HepG2 (cell line): Measurements from ENCODE around the gene MTF1. TPM values are rescaled to one million over a fixed set of nuclear protein-coding genes. Genes with fewer than 3 reads are reported as not detected.

Source experiments
- ASH2L ChIP-seq: fragments of 300-600, 200-600 bp; sonication (generic); IDR thresholded peaks from 2 replicates; pipeline ENCODE4 v1.7.0; 2017; ENCODE audit warnings: low read depth, mild to moderate bottlenecking, moderate library complexity, mixed read lengths, low read length; ENCODE audit not compliant: insufficient read length
- BRCA1 ChIP-seq: sonication (generic); formaldehyde crosslinking; IDR thresholded peaks from 2 replicates; pipeline ENCODE4 v1.4.0; 2020; ENCODE audit warnings: missing genetic modification reagents
- CEBPG ChIP-seq: IDR thresholded peaks from 2 replicates; pipeline ENCODE4 v1.6.1; 2016
- DPF2 ChIP-seq: sonication (generic); formaldehyde crosslinking; IDR thresholded peaks from 2 replicates; pipeline ENCODE4 v1.4.0; 2020; ENCODE audit warnings: mild to moderate bottlenecking, low read depth, missing genetic modification reagents, borderline replicate concordance
- IRF9 ChIP-seq: sonication (generic); formaldehyde crosslinking; IDR thresholded peaks from 2 replicates; pipeline ENCODE4 v1.8.0; 2022; ENCODE audit warnings: missing genetic modification reagents, mild to moderate bottlenecking, borderline replicate concordance
- POLR2AphosphoS2 ChIP-seq: IDR thresholded peaks from 2 replicates; pipeline ENCODE4 v1.6.1; 2011; ENCODE audit warnings: low read depth, low read length, improper control_type of control experiment
- RFX1 ChIP-seq: fragments of 450-650 bp; IDR thresholded peaks from 2 replicates; pipeline ENCODE4 v1.6.1; 2017
- RFX3 ChIP-seq: IDR thresholded peaks from 2 replicates; pipeline ENCODE4 v1.6.1; 2016; ENCODE audit warnings: missing biosample characterization, missing genetic modification reagents
- RXRA ChIP-seq: sonication (generic); formaldehyde crosslinking; IDR thresholded peaks from 2 replicates; pipeline ENCODE4 v1.5.1; 2020; ENCODE audit warnings: missing genetic modification reagents
- SAP130 ChIP-seq: IDR thresholded peaks from 2 replicates; pipeline ENCODE4 v1.6.1; 2016; ENCODE audit warnings: low read depth
- ZNF460 ChIP-seq: sonication (generic); formaldehyde crosslinking; IDR thresholded peaks from 2 replicates; pipeline ENCODE4 v1.5.1; 2020; ENCODE audit warnings: missing genetic modification reagents, mild to moderate bottlenecking, borderline replicate concordance
- polyA plus RNA-seq, 8 experiments: library from polyadenylated mRNA; depleted of rRNA in 3 of 8; stranded (reverse) in 7 of 8; unstranded in 1 of 8; fragments of >200 nt; fragmentation: Illumina TruSeq in 4 of 8; extraction: Trizol in 4 of 8; gene quantifications; 2 replicates each; pipeline versions ENCODE4 v1.2.1 to v1.2.3, GENCODE V29; 2011 to 2016; ENCODE audit warnings: low read depth in 4 of 8, missing spikeins in 1 of 8, mixed read lengths in 1 of 8; ENCODE audit not compliant: insufficient read depth in 1 of 8
- total RNA-seq, 5 experiments: library from RNA; depleted of rRNA; stranded (reverse); fragments of >200 nt; fragmentation: Illumina TruSeq; extraction: Trizol; gene quantifications; 2 replicates each; pipeline ENCODE4 v1.2.3, GENCODE V29; 2016; ENCODE audit warnings: low read depth in 1 of 5
- TF ChIP-seq, protein P1 (sequence below): sonication (generic); formaldehyde crosslinking; IDR thresholded peaks from one replicate; pipeline ENCODE4 v1.5.1; 2020; ENCODE audit warnings: mild to moderate bottlenecking, missing genetic modification reagents; ENCODE audit errors: not compliant biosample characterization
- TF ChIP-seq, protein P2 (sequence below): sonication (generic); formaldehyde crosslinking; IDR thresholded peaks from 2 replicates; pipeline ENCODE4 v1.4.0; 2020; ENCODE audit warnings: missing genetic modification reagents
- TF ChIP-seq, protein P3 (sequence below): sonication (generic); formaldehyde crosslinking; IDR thresholded peaks from 2 replicates; pipeline ENCODE4; 2020; ENCODE audit warnings: missing genetic modification reagents, mild to moderate bottlenecking, borderline replicate concordance
- TF ChIP-seq, protein P4 (sequence below): sonication (generic); formaldehyde crosslinking; IDR thresholded peaks from 2 replicates; pipeline ENCODE4 v1.5.1; 2020; ENCODE audit warnings: missing genetic modification reagents, mild to moderate bottlenecking, borderline replicate concordance

The MTF1 gene
- total and polyA plus RNA-seq, 2 of the 13 experiments (the other 11 are each of a cell fraction or from before 2014, with no cell fraction given), result 2.4 to 3.3 TPM

DNA sequence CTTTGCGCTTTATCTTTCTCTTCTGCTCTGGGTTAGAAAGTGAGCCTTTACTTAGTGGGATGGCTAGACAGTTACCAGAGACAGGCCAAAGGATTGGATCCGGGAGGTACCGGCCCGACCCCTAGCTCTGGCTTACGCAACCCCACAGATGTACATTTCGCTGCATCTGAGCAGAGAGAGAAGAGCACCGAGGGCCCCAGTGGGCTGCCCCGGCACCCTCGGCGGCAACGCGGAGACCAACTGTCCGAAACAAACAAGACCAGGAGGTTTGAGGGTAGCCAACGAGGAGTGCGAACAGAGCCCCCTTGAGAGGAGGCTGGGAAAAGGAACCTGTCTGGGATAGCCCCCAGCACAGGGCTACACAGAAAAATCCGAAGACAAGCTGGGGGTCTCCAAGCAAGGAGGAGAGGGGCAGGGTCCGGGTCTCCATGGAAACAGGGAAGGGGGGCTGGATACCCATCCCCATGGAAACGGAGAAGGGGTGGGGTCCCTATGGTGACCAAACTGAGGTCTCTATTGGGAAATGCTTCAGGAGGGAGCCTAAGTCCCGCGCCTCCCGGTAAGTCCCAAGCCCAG is 373 bp downstream of the MTF1 start (continued):
- peak; percentile 28; the same call in 1 of the 2 replicates for TF ChIP-seq CEBPG (CRISPR knock-in tag)
- TF ChIP-seq POLR2AphosphoS2, result no peak
- no peak for TF ChIP-seq DPF2 (CRISPR knock-in tag)
- TF ChIP-seq ZNF460 (CRISPR knock-in tag), result no peak
- TF ChIP-seq, protein P1, sequence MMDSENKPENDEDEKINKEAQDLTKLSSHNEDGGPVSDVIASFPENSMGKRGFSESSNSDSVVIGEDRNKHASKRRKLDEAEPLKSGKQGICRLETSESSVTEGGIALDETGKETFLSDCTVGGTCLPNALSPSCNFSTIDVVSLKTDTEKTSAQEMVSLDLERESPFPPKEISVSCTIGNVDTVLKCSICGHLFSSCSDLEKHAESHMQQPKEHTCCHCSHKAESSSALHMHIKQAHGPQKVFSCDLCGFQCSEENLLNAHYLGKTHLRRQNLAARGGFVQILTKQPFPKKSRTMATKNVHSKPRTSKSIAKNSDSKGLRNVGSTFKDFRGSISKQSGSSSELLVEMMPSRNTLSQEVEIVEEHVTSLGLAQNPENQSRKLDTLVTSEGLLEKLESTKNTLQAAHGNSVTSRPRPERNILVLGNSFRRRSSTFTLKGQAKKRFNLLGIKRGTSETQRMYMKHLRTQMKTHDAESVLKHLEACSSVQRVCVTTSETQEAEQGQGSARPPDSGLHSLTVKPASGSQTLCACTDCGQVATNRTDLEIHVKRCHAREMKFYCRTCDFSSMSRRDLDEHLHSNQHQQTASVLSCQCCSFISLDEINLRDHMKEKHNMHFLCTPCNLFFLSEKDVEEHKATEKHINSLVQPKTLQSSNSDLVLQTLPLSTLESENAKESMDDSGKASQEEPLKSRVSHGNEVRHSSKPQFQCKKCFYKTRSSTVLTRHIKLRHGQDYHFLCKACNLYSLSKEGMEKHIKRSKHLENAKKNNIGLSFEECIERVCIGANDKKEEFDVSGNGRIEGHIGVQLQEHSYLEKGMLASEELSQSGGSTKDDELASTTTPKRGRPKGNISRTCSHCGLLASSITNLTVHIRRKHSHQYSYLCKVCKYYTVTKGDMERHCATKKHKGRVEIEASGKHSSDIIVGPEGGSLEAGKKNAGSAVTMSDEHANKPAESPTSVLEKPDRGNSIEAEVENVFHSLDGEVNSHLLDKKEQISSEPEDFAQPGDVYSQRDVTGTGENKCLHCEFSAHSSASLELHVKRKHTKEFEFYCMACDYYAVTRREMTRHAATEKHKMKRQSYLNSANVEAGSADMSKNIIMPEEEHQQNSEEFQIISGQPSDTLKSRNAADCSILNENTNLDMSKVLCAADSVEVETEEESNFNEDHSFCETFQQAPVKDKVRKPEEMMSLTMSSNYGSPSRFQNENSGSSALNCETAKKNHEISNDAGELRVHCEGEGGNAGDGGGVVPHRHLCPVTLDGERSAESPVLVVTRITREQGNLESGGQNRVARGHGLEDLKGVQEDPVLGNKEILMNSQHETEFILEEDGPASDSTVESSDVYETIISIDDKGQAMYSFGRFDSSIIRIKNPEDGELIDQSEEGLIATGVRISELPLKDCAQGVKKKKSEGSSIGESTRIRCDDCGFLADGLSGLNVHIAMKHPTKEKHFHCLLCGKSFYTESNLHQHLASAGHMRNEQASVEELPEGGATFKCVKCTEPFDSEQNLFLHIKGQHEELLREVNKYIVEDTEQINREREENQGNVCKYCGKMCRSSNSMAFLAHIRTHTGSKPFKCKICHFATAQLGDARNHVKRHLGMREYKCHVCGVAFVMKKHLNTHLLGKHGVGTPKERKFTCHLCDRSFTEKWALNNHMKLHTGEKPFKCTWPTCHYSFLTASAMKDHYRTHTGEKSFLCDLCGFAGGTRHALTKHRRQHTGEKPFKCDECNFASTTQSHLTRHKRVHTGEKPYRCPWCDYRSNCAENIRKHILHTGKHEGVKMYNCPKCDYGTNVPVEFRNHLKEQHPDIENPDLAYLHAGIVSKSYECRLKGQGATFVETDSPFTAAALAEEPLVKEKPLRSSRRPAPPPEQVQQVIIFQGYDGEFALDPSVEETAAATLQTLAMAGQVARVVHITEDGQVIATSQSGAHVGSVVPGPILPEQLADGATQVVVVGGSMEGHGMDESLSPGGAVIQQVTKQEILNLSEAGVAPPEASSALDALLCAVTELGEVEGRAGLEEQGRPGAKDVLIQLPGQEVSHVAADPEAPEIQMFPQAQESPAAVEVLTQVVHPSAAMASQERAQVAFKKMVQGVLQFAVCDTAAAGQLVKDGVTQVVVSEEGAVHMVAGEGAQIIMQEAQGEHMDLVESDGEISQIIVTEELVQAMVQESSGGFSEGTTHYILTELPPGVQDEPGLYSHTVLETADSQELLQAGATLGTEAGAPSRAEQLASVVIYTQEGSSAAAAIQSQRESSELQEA, result no peak
- TF ChIP-seq BRCA1 (CRISPR knock-in tag), result no peak
- no peak for TF ChIP-seq RXRA (CRISPR knock-in tag)
- peak; percentile 87 for TF ChIP-seq ASH2L
- TF ChIP-seq, protein P2, sequence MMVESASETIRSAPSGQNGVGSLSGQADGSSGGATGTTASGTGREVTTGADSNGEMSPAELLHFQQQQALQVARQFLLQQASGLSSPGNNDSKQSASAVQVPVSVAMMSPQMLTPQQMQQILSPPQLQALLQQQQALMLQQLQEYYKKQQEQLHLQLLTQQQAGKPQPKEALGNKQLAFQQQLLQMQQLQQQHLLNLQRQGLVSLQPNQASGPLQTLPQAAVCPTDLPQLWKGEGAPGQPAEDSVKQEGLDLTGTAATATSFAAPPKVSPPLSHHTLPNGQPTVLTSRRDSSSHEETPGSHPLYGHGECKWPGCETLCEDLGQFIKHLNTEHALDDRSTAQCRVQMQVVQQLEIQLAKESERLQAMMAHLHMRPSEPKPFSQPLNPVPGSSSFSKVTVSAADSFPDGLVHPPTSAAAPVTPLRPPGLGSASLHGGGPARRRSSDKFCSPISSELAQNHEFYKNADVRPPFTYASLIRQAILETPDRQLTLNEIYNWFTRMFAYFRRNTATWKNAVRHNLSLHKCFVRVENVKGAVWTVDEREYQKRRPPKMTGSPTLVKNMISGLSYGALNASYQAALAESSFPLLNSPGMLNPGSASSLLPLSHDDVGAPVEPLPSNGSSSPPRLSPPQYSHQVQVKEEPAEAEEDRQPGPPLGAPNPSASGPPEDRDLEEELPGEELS (CRISPR knock-in tag), result no peak
- no peak for TF ChIP-seq IRF9 (CRISPR knock-in tag)
- TF ChIP-seq, protein P3, sequence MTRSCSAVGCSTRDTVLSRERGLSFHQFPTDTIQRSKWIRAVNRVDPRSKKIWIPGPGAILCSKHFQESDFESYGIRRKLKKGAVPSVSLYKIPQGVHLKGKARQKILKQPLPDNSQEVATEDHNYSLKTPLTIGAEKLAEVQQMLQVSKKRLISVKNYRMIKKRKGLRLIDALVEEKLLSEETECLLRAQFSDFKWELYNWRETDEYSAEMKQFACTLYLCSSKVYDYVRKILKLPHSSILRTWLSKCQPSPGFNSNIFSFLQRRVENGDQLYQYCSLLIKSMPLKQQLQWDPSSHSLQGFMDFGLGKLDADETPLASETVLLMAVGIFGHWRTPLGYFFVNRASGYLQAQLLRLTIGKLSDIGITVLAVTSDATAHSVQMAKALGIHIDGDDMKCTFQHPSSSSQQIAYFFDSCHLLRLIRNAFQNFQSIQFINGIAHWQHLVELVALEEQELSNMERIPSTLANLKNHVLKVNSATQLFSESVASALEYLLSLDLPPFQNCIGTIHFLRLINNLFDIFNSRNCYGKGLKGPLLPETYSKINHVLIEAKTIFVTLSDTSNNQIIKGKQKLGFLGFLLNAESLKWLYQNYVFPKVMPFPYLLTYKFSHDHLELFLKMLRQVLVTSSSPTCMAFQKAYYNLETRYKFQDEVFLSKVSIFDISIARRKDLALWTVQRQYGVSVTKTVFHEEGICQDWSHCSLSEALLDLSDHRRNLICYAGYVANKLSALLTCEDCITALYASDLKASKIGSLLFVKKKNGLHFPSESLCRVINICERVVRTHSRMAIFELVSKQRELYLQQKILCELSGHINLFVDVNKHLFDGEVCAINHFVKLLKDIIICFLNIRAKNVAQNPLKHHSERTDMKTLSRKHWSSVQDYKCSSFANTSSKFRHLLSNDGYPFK (CRISPR knock-in tag), result no peak
- peak; percentile 87 for TF ChIP-seq RFX3 (CRISPR knock-in tag)
- no peak for TF ChIP-seq SAP130 (CRISPR knock-in tag)
- peak; percentile 91 for TF ChIP-seq RFX1
- TF ChIP-seq, protein P4, sequence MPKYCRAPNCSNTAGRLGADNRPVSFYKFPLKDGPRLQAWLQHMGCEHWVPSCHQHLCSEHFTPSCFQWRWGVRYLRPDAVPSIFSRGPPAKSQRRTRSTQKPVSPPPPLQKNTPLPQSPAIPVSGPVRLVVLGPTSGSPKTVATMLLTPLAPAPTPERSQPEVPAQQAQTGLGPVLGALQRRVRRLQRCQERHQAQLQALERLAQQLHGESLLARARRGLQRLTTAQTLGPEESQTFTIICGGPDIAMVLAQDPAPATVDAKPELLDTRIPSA (CRISPR knock-in tag), result no peak
